IPS DF 4.7 (cell line): ENCODE data around the gene USP47.

Source experiments
- DNase-seq: peaks from one replicate; pipeline ENCODE4 v3.0.0-alpha.2; 2013; ENCODE audit warnings: low spot score; ENCODE audit errors: extremely low read depth

The USP47 gene

GRCh38 chr11:11980841-11981308 lies 139.1 kb downstream of the USP47 start:
- DNase-seq = no peak

- no peak for DNase-seq
These were observed 139.6 kb downstream of the USP47 start for GRCh38 chr11:11981364-11981763.

- DNase-seq = no peak
These were observed 140.1 kb downstream of the USP47 start for GRCh38 chr11:11981840-11982239.

GRCh38 chr11:11982461-11982860 lies 140.7 kb downstream of the USP47 start:
- no peak for DNase-seq

GRCh38 chr11:11982975-11983374 lies 141.2 kb downstream of the USP47 start:
- DNase-seq = no peak

- no peak for DNase-seq
These were observed 141.7 kb downstream of the USP47 start for GRCh38 chr11:11983427-11983826.

GRCh38 chr11:11984563-11984962 lies 142.8 kb downstream of the USP47 start:
- DNase-seq = no peak

GRCh38 chr11:11985016-11985715 lies 143.4 kb downstream of the USP47 start:
- no peak for DNase-seq

- no peak for DNase-seq
These were observed 144.5 kb downstream of the USP47 start for GRCh38 chr11:11985954-11986949.

- no peak for DNase-seq
These were observed 145.8 kb downstream of the USP47 start for GRCh38 chr11:11987503-11988022.

- no peak for DNase-seq
These were observed 146.4 kb downstream of the USP47 start for GRCh38 chr11:11988099-11988651.

GRCh38 chr11:11988681-11989261 lies 147.0 kb downstream of the USP47 start:
- DNase-seq = no peak

- no peak for DNase-seq
These were observed 148.3 kb downstream of the USP47 start for GRCh38 chr11:11989774-11990744.

- no peak for DNase-seq
These were observed 150.8 kb downstream of the USP47 start for GRCh38 chr11:11992257-11993212.

- DNase-seq = no peak
These were observed 152.1 kb downstream of the USP47 start for GRCh38 chr11:11993839-11994238.

- no peak for DNase-seq
These were observed 153.8 kb downstream of the USP47 start for GRCh38 chr11:11995601-11996000.

- DNase-seq = no peak
These were observed 154.7 kb downstream of the USP47 start for GRCh38 chr11:11996321-11997048.

- DNase-seq = no peak
These were observed 155.2 kb downstream of the USP47 start for GRCh38 chr11:11997049-11997322.
